NCI-H774 (cell line): ENCODE results near the gene CEP89.
"Not testable (repeated sequence)": the region's sequence is repeated elsewhere in the genome, so short reads cannot be mapped to it uniquely, and the experiment has no call there.

Experiments used
- DNase-seq: peaks from one replicate; lab custom pipeline; 2025; lab: John Stamatoyannopoulos, UW

Gene CEP89

GRCh38 chr19:32891609-32892008 is 80.1 kb downstream of the CEP89 start:
- no peak for DNase-seq

- DNase-seq: no peak
Observed at GRCh38 chr19:32890841-32891240, 80.9 kb downstream of the CEP89 start.

GRCh38 chr19:32890326-32890725 is 81.4 kb downstream of the CEP89 start:
- DNase-seq: no peak

- DNase-seq: no peak
Observed at GRCh38 chr19:32889137-32889934, 82.4 kb downstream of the CEP89 start.

- no peak for DNase-seq
Observed at GRCh38 chr19:32887572-32888215, 84.1 kb downstream of the CEP89 start.

- no peak for DNase-seq
Observed at GRCh38 chr19:32886241-32886640, 85.5 kb downstream of the CEP89 start.

GRCh38 chr19:32885255-32885654 is 86.5 kb downstream of the CEP89 start:
- not testable (repeated sequence) for DNase-seq

GRCh38 chr19:32881766-32882165 is 90.0 kb downstream of the CEP89 start:
- DNase-seq: no peak

GRCh38 chr19:32880622-32881021 is 91.1 kb downstream of the CEP89 start:
- no peak for DNase-seq

- no peak for DNase-seq
Observed at GRCh38 chr19:32879741-32880140, 92.0 kb downstream of the CEP89 start.

GRCh38 chr19:32878988-32879387 is 92.8 kb downstream of the CEP89 start:
- DNase-seq: no peak

- DNase-seq: no peak
Observed at GRCh38 chr19:32877977-32878745, 93.6 kb downstream of the CEP89 start.

GRCh38 chr19:32877323-32877912 is 94.3 kb downstream of the CEP89 start:
- DNase-seq: no peak

GRCh38 chr19:32876919-32877285 is 94.9 kb downstream of the CEP89 start:
- DNase-seq: no peak

GRCh38 chr19:32876236-32876918 is 95.4 kb downstream of the CEP89 start:
- no peak for DNase-seq

GRCh38 chr19:32875428-32875827 is 96.3 kb downstream of the CEP89 start:
- DNase-seq: no peak

- no peak for DNase-seq
Observed at GRCh38 chr19:32874605-32875004, 97.2 kb downstream of the CEP89 start.

GRCh38 chr19:32873247-32873959 is 98.4 kb downstream of the CEP89 start:
- no peak for DNase-seq

- no peak for DNase-seq
Observed at GRCh38 chr19:32872391-32872790, 99.4 kb downstream of the CEP89 start.

GRCh38 chr19:32870981-32871451 is 100.7 kb downstream of the CEP89 start:
- no peak for DNase-seq

- no peak for DNase-seq
Observed at GRCh38 chr19:32869966-32870573, 101.7 kb downstream of the CEP89 start.
